Activated naive CD4-positive, alpha-beta T cell (primary cell): Measurements from ENCODE around the gene DNMT3A.

Experiments
- DNase-seq, 4 experiments: peaks; one replicate each; lab custom pipeline; 2025; lab: John Stamatoyannopoulos, UW

The DNMT3A gene

GRCh38 chr2:25372405-25373268 is 30.9 kb upstream of the DNMT3A start:
- no peak for DNase-seq

- no peak for DNase-seq
Measured at GRCh38 chr2:25371253-25372241, 29.8 kb upstream of the DNMT3A start.

GRCh38 chr2:25369876-25370275 is 28.2 kb upstream of the DNMT3A start:
- DNase-seq = no peak

- DNase-seq = no peak
Measured at GRCh38 chr2:25369439-25369838, 27.7 kb upstream of the DNMT3A start.

- DNase-seq = no peak
Measured at GRCh38 chr2:25368660-25369059, 26.9 kb upstream of the DNMT3A start.

GRCh38 chr2:25367296-25367695 is 25.6 kb upstream of the DNMT3A start:
- DNase-seq = no peak

- no peak for DNase-seq
Measured at GRCh38 chr2:25366629-25367028, 24.9 kb upstream of the DNMT3A start.

- DNase-seq = no peak
Measured at GRCh38 chr2:25365241-25365640, 23.5 kb upstream of the DNMT3A start.

- no peak for DNase-seq
Measured at GRCh38 chr2:25363733-25364132, 22.0 kb upstream of the DNMT3A start.

GRCh38 chr2:25362434-25363145 is 20.9 kb upstream of the DNMT3A start:
- DNase-seq = peak in 2 of 4 experiments; percentile 36 to 39

- DNase-seq = peak; percentile 92 to 98 (median 96)
Measured at GRCh38 chr2:25362049-25362433, 20.3 kb upstream of the DNMT3A start.

- DNase-seq = no peak
Measured at GRCh38 chr2:25361261-25362048, 19.7 kb upstream of the DNMT3A start.

- DNase-seq = no peak
Measured at GRCh38 chr2:25358836-25359235, 17.1 kb upstream of the DNMT3A start.

- no peak for DNase-seq
Measured at GRCh38 chr2:25358249-25358815, 16.6 kb upstream of the DNMT3A start.

- no peak for DNase-seq
Measured at GRCh38 chr2:25356088-25356487, 14.4 kb upstream of the DNMT3A start.

GRCh38 chr2:25355270-25355669 is 13.5 kb upstream of the DNMT3A start:
- DNase-seq = no peak

GRCh38 chr2:25354116-25354515 is 12.4 kb upstream of the DNMT3A start:
- no peak for DNase-seq

GRCh38 chr2:25349397-25349796 is 7.7 kb upstream of the DNMT3A start:
- DNase-seq = no peak

- no peak for DNase-seq
Measured at GRCh38 chr2:25347846-25348245, 6.1 kb upstream of the DNMT3A start.

GRCh38 chr2:25347205-25347815 is 5.6 kb upstream of the DNMT3A start:
- no peak for DNase-seq
